Left lobe of liver (tissue), 2 donors: ENCODE data around the gene SRP9. TPM values are rescaled to one million over a fixed set of nuclear protein-coding genes. Genes with fewer than 3 reads are reported as not detected.
"Not testable (repeated sequence)": the region's sequence is repeated elsewhere in the genome, so short reads cannot be mapped to it uniquely, and the experiment has no call there.

Source experiments
- ATAC-seq: fragments of 200-7000 bp; cut with Tn5 transposase; one replicate; pipeline ENCODE4 v1.9.1; 2020; ENCODE audit warnings: mild to moderate bottlenecking, moderate library complexity
- DNase-seq: peaks from one replicate; pipeline ENCODE4 v3.0.0-alpha.2; 2020; ENCODE audit warnings: low spot score
- total RNA-seq: library from RNA; stranded (reverse); gene quantifications from one replicate; pipeline ENCODE4 v1.2.1, GENCODE V29; 2021
- donor health status: DM: no; HTN: no; CAD: no; lungs with moderate emphysema.
- donor health status: DM: no; HTN: yes; CAD: no.

The SRP9 gene
- total RNA-seq, 1 donor from 2014 or later, result 136 TPM

- peak; percentile 93 for DNase-seq
- ATAC-seq, result peak; percentile 57
Observed at GRCh38 chr1:225813214-225813964, 35.8 kb downstream of the SRP9 start.

DNA sequence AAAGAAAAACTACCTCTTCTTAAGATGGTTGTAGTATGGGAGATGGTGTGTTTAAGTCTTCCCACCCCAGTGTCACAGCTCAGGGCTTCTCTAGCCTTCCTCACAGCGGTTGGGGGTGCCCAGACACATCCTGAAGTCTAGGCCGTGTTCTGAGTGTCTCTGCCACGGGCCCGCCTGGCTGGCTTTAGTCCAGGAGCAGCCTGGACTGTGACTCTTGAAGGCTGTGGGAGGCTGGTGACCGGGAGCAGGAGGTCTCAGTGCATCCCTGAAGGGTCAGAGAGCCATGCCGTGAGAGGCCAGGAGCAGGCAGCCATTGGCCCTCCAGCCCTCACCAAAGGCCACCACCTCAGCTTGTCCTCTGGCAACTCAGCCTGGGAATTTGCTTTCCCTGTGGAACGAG, 36.8 kb downstream of the SRP9 start:
- ATAC-seq, result no peak
- DNase-seq, result peak; percentile 65

- DNase-seq, ATAC-seq: not testable (repeated sequence)
Observed at GRCh38 chr1:225815090-225815489, 37.5 kb downstream of the SRP9 start.

GRCh38 chr1:225815526-225816178, 38.0 kb downstream of the SRP9 start:
- DNase-seq (peak; percentile 38), ATAC-seq (no peak)

DNA sequence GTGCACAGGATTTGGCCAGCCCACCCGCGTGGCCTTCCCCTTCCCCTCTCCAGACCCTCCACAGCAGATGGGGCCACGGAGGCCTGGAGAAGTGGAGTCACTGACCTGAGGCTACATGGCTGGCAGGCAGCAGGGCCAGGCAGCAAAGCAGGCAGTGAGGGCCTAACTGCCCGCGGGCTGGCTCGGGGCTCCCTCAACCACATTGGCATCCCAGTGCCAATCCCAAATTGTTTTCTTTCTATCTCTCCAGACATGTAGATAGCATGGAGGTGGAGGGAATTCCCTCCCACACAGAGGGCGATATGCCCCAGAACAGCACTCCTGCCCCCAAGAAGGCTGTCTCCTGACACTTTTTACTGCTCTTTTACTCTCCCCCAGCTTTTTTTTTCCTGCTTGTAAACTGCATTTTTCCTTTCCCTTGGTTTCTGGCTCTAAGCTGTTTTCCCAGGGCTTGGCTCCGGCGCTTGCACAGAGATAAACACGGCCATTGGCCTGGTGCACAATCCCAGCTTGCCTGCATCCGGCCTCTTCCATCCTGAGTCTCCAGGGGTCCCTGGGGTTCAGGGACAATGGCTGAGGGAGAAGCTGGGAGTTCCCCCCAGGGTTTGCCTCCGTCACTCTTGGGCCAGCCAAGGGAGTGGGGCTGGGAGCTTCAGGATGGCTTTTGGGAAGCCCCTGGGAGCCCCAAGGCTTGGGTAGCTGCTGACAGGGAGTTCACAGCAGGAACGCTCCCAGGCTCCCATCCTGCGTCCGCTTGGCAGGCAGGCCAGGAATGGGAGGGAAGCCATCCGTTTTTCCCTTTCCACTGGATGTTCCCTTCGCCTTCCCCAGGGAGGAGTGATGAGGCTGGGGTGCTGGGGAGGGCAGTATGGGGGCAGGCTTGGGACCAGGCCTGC, 39.3 kb downstream of the SRP9 start:
- ATAC-seq (peak; percentile 13), DNase-seq (peak; percentile 62)

DNA sequence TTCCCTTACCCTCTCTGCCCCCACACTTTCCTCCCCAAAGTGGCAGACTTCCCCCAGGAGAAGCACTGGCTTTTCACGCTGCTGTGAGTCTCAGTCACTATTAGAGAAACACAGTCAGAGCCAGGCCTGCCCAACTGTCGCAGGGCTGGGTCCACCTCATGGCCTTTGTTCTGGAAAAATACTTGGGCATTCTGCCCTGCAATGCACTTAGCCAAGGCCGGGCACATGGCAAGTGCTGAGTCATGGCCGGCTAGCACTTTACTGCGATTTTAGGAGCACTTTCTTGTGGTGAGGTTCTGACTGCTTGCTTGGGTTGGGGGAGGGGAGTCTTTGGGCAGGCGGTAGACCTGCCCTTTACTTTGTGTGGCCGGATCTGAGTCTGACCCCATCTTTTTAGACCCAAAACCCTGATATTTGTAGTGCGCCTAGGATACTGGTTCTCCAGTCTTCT, 40.0 kb downstream of the SRP9 start:
- DNase-seq (peak; percentile 93), ATAC-seq (peak; percentile 60)

GRCh38 chr1:225818229-225818628, 40.6 kb downstream of the SRP9 start:
- ATAC-seq (peak; percentile 2), DNase-seq (peak; percentile 46)

DNA sequence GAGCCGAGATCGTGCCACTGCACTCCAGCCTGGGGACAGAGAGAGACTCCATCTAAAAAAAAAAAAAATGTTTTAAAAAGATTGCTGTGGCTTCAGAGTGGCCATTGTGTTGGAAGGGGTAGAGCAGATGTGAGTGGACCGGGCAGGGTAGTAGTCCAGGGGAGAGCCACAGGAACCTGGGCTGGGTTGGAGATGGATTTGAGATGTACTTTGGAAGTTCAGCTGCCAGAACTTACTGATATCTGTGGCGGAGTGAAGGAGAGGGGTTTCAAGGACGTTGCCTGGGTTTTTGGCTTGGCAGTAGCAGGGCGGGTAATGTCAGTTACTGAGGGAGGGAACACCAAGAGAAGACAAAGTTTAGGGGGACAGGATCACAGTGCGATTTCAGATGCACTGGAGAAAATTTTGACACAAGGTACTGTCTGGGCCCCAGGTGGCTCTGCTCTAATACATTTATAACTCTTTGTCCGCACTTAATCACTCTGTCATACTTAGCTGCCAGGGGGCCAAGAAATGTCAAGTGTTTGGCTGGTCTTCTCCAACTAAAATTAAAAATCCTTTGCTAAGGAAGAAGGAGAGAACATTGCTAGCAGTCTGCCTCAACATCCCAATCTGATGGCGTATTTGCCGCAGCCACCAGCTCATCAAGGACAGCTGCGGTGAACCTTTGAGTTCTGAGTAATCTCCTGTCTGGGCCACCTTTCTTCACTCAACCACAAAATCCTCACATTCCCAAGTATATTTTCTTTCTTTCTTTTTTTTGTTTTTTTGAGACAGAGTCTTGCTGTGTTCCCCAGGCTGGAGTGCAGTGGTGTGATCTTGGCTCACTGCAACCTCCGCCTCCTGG, 41.9 kb downstream of the SRP9 start:
- DNase-seq (no peak), ATAC-seq (no peak)

DNA sequence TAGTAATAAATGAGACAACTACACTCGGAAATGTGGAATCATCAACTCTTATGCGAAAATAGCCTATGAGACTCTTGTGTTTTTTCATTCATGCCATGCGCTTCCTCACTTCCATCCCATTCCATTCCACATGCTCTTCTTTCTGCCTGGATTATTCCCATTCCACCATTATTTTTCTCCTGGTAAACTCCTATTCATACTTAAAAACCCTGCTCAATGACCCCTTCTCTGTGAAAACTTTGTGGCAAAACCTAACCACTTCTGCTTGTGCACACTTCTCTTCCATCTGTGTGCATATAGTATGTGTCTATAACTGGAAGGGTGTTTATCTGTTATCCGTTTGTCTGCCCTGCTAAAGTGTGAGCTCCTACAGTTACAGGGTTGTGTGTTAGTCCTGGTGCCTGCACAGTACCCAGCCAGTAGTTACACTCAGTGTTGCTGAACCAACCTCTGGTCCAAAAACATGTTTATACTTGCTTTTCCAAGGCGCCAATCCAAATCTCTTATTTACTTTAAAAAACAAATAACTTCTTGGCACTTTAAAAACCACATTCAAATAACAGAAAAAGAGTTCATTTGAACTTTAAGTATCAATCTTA, 43.0 kb downstream of the SRP9 start:
- ATAC-seq (peak; percentile 44), DNase-seq (no peak)

DNA sequence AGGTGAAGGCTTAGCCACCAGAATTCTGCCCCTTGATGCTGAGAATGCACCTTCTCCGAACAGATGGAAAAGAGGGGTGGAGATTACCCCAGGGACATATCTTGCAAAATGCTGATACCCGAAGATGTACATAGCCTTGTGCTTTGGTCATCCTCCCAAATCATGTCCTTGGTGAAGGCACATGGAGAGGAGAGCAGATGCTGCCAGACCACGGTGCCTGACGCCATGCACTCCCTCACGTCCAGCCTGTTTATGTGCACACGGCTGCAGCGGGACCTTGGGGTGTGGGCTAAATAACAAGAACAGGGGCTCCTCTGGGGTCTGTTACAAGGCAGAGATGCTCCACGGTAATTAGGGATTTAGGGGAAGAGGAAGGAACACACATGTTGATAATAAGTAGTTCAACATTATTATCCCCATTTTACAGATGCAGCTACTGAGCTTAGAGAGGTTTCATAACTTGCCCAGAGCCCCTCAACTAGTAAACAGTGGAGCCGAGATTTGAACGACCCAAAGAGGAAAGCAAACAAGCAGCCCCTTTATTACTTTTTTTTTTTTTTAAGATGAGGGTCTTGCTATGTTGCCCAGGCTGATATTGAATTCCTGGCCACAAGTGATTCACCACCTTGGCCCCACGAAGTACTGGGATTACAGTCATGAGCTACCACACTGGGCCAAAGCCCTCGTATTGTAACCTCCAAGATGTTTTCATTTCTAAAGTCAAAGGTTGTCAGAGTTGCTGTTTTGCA, 45.2 kb downstream of the SRP9 start:
- DNase-seq (no peak), ATAC-seq (no peak)

DNA sequence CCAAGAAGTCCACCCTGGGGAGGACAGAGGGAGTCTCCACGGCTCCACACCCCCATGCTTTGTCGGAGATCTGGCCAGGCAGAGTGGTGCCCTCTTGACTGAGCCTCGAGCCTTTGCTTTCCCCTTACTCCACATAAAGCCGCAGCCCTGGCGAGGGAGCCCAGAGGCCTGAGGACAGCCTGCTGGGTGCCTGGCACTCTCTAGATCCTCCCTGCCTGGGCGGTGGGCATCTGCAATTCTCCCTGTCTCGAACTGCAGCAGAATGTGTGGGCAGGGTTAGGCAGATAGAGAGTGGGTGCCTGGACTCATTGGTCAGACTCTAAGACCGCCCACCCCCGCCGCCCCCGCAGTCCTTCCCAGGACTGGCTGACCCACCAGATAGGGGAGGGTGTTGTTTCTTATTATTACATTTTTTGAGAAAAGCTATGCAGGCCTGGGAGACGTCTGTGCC, 46.2 kb downstream of the SRP9 start:
- no peak for DNase-seq
- peak; percentile 26 for ATAC-seq

DNA sequence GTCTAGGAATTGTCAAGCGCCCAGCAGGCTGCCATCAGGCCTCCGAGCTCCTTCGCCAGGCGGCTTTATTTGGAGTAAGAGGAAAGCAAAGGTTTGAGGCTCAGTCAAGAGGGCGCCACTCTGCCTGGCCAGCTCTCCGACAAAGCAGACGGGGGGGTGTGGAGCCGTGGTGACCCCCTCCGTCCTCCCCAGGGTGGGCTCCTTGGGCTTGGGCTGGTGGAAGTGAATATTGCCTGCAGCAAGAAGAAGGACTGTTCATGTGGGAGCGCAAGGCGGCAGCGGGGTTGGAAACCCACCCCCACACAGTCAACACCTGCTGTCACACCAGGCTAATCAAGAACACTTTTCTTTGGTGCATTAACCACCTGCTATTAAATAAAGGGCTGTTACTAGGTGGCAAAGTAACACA, 46.9 kb downstream of the SRP9 start:
- peak; percentile 19 for ATAC-seq
- DNase-seq, result no peak

- DNase-seq (peak; percentile 94), ATAC-seq (peak; percentile 70)
Observed at GRCh38 chr1:225825078-225825477, 47.5 kb downstream of the SRP9 start.

DNA sequence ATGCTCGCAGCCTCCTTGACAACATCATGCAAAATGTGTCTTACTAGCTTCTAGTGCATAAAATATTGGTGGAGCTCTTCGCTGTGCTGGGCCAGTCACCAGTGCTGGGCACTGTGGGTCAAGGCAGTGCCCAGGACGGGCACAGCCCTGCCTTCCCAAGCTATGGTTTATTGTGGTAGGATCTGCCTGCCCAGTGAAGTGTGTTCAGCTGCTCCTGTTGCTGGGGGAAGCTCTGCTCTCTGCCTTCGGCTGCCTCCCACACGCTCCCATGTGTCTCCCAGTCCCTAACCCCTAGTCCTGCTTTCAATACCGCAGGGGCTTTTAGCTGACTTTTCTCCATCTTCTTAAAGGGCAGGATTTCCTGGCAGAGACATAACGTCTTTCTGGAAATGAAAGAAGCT, 48.0 kb downstream of the SRP9 start:
- DNase-seq, result no peak
- peak; percentile 4 for ATAC-seq

DNA sequence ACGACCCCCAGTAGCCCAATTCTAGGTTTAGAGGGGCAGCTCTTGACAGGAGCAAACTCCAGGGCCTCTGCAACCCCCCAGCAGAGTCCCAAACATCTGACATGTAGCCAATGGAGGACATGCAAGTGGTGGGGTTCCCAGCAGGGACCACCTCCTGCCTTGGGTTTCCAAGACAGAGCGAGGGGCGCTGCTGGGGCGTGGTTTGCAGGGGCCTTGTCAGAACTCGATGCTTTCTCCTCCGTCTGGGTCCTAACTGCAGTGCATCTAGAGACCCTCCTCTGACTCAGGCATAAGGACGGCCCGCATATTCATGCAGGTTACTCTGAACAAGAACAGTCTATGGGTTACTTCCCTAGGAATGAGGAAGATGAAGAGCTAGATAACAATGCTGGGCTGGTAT, 49.5 kb downstream of the SRP9 start:
- ATAC-seq (no peak), DNase-seq (no peak)

DNA sequence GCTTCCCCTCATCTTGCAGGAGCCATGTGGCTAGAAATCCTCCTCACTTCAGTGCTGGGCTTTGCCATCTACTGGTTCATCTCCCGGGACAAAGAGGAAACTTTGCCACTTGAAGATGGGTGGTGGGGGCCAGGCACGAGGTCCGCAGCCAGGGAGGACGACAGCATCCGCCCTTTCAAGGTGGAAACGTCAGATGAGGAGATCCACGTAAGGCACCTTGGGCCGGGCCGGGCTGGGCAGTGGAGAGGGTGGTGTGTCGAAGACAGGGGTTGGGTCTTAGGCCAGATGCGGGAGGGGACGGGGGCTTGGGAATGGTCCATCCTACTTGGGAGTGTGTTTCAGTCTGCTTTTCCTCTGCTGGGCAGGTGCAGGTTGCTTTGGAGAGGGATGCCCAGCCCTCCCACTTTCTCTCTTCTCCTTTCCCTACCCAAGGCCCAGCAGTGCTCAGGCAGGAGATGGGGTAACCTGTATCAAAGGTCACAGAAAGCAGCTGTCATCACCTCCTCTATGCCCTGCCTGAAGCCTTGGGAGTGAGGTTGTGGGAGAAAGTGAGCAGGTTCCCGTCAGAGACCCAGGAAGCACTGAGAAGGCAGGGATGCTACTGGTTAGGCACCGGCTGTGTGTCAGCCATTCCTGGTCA, 51.2 kb downstream of the SRP9 start:
- ATAC-seq (peak; percentile 10), DNase-seq (peak; percentile 50)

DNA sequence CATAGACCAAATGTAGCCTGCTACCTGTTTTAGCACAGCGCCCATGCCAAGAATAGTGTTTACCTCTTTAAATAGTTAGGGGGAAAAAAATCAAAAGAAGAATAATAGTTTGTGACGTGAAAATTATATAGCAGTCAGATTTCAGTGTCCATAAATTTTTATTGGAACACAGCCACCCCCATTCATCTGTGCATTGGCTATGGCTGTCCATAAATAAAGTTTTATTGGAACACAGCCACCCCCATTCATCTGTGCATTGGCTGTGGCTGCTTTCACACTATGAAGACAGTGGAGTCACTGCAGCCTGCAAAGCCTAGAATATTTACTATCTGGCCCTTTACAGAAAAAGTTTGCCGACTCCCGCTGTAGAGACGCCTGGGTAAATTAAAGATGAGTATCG, 53.2 kb downstream of the SRP9 start:
- DNase-seq, result no peak
- no peak for ATAC-seq

DNA sequence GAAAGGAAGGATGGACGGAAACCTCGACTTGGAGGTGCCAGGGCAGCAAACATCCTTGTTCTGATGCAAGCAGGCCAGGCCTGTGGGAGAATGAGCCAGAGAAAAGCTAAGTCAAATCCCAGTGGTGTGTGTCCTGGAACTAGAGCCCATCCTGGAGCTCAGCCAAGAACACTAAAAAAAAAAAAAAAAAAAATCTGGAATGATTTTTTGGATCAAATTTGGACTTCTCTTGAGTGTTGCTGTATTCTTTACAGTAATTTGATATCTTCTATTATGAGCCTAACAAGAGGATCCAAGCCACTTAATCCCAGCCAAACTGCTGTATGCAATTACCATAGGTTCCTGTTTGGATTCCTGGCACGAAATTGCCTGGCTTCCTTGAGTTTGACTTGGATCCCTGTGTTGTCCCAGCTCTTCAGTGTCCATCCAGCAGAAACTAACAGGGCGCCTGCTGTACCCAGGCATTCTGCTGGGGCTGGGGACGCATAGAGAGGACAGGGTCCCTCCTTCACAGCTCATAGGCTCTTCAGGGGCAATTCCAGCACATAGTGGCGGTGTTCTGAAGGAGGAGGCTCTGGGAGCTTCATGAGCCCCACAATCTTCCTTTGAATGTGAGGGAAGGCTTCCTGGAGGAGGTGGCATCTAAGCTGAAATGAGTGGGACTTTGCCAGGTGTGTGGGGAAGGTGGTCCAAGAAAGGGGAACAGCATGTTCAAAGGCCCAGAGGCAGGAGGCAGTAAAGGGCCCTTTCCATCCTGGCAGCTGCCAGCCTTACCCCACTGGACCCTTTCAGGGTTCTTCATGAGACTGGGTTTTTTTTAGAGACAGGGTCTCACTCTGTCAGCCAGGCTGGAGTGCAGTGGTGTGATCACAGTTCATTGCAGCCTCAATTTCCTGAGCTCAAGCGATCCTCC, 57.0 kb downstream of the SRP9 start:
- ATAC-seq, result peak; percentile 63

More for the DNA sequence above, 57.0 kb downstream of the SRP9 start:
- no peak for DNase-seq
